Stimulated activated CD4-positive, alpha-beta T cell treated with anti-CD3 and anti-CD28 coated beads, Interleukin-4, amount 100 ng/mL, for 1 hour (primary cell): ENCODE data around the gene TMEM132C.
A peak's percentile ranks its signal among the peaks of the same experiment; 100 is the strongest.

Source experiments
- DNase-seq: peaks from one replicate; pipeline ENCODE4 v3.0.0-alpha.2; 2020

Gene TMEM132C

DNA sequence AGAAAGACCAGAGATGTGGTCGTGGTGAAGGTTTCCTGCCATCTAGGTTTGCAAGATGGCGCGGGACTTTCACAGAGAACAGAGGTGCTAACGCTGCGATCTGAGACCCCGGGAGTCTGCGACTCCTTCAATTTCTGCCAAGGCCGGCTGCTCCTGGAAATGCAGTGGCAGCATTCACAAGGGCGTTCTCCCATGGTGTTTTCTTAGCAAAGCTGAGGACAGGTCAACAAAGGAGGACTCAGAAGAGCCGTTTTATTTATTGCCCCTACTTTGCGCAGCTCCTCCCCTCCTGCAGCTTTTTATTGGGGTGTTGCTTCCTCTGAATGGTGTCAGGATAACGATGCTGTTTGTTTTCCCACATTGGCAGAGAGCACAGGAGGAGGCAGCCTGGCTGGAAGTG is 86.3 kb downstream of the TMEM132C start:
- DNase-seq, result no peak

DNA sequence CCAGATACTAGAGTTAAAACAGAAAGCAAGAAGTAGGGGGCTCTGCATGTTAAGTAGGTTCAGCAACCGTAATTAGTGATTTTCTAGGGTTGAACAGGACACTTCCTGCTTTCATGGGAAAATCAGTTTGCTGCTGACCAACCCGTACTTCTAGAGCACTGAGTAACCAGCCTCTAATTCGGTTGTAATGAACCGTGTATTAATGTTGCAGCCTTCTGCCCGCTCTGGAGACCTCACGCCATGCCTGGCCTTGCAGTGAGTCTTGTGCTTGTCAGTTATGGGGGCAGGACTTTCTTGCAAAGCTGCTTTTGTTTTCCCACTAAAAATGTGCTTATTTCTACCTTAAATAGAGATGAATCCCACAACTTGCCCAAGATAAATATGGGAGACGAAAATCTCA is 89.6 kb downstream of the TMEM132C start:
- DNase-seq, result no peak

DNA sequence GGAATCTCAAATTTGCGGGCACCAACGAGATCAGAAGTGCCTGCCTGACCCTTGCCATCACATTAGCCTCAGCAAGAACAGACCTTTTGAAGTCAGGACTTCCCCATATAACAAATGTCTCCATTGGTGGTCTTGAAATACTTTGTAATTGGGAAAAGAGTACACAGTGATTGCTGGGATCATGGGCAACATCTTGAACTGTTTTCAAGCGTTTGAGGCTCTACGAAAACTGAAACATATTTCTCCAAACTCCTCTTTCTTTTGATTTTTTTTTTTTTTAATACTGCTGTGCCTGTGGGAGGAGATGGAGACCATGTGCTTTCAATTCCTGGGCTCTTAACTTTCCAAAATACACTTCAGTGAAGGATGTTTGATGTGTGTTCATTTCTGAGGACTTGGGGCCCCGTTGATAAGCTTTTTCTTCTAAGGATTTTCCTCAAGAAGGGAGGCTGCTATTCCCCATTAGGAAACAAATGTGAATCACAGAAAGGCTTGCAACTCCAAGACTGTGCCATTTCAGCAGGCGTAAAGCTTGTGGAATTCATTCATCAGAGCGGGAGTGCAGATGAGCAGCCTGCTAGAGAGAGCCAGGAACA is 94.5 kb downstream of the TMEM132C start:
- no peak for DNase-seq

DNA sequence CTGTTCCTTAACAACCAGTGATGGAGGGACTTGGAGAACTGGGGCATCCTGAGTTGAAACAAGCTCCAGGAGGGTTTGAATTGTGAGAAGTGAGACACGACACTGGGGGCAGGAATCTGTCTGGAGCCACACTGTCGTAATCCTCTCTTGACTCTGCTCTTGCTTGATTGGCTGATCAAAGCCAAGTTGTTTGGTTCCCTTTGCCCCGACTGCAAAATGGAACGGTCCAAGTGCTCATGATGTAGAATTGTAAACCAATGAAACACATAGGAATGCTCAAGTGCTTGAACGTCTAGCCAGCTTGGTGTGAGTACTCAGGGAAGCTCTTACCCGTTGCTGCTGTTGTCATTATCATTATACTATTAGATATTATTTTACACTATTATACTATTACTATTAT is 98.1 kb downstream of the TMEM132C start:
- DNase-seq, result no peak

DNA sequence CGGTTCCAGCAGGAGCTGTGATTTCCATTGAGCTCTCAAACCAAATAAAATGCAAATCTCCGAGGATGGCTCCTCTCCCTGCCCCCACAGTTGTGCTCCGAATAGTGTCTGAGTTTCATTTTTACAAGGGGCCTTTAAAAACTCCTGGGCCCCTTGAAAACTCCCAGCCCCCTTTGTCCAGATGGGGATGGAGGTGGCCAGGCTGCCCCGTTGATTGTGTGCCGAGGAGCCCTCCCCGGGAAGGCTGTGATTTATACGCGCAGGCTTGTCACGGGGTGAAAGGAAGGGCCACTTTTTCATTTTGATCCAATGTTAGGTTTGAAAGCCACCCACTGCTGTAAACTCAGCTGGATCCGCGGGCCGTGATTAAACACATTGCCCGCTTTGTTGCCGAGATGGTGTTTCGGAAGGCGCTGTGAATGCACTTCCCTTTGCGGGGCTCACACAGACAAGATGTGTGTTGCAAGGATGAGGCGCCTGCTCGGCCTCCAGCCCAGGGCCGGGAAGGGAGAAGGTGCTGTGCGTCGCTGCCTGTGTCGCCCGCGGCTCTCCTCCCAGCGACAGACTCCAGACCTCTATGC is 98.8 kb downstream of the TMEM132C start:
- no peak for DNase-seq

DNA sequence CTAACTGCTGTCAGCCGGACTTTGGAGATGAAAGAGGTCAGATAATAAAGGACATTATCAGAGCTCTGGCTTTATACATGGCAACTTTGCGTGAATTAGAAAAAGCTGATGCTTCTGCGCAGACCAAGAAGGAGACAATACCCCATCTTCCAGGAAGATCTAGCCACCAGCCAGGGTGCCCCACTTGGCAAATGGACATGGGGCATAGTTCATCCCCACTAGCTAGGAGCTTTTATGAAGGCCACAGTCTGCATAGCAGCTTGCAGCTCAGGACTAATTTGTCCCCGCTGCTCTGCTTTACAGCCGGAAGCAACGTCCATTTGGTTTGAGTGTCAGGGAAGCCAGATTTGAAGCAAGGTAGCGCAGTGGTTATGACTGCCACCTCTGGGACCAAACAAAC is 101.0 kb downstream of the TMEM132C start:
- DNase-seq, result no peak

DNA sequence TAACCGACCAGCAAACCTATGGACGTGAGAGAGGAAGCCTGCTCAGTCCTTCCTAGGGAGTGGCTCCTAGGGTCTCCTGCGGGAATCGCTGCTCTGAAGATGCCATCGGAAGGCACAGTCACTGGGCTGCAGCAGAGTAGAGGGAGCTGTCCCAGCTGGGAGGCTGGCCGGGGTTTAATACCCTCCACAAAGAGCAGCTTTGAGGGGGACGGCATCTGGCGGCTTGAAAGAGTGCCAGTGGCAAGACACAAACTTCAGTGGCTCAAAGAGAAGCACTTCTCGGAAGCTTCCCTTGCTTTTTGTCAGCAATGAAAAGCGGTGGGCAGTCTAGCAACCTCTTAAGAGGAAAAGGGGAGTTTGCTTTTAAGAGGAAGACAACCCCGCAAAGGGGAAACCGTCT is 114.6 kb downstream of the TMEM132C start:
- no peak for DNase-seq

DNA sequence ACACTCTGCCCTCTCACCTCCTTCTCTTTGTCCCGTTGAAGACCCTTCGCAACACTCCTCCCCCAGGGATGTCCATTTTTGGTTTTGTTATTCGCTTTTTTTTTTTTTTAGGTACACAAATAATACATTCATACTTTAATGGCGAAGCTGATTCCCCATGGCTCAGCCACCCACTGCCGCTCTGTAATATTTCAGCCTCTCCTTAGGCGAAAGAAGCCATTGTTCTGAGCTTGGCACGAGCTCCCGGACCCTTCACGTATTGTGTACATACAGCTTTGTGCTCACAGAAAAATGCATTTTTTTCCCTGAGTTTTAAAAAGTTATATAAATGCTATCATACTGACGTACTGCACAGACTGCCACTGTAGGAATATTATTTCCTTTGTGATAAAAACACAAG is 115.0 kb downstream of the TMEM132C start:
- DNase-seq, result no peak

DNA sequence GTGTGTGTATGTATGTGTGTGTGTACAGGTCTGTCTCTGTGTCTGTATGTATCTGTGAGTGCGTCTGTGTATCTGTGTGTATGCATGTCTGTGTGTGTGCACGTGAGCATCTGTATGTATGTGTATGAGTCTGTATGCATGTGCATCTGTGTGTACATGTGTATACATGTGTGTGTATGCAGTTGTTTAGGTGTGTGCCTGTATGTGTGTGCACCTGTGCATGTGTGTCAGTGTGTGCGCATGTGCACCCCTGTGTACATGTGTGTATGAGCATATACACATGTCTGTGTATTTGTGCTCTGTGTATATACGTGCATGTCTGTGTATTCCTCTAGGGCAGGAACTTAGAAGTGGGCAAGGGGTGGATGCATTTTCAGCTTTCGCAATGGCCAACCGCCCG is 116.0 kb downstream of the TMEM132C start:
- no peak for DNase-seq

DNA sequence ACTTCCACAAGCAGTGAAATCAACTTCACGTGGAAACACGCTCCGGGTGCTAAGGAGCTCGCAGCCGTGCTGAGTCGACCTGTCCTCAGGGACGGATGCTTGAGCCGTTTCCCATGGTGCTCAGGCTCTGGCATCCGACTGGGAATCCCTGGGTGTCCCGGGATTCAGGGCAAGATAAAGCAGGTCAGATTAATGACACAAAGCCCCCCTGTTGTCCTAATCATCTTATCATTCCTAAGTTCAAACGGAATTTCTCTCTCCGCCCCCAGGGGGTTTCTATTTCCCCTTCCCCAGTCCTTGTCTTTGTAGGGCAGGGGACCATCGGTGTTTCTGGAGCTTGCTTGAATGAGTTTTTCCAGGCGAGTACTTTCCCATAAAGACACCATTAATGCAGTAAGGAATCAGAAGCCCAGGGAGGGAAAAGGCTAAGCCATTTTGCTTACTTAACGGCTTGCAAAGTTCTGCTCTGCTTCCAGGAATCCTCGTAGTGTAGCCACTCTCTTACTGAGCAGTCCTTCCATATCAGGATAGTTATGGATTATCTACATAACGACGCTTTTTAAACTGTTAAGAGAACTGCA is 116.5 kb downstream of the TMEM132C start:
- no peak for DNase-seq

DNA sequence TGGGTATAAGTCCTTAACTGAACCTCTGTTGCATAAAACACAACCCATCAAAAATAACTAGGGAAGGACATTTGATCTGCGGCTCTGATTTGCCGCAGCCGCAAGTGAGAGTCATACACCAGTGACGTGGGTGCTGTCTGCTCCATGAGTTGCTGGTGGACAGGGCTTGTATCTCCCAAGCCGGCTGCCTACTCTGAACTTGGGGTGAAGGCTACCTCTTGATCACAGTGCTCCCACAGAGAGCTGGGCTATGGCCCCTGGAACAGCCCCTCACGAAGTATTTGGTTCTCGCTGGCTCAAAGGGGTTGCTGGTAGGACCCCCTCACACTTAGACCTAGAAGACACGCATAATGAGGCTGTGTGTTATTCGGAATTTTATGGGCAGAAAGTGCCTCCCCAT is 118.8 kb downstream of the TMEM132C start:
- DNase-seq, result no peak

DNA sequence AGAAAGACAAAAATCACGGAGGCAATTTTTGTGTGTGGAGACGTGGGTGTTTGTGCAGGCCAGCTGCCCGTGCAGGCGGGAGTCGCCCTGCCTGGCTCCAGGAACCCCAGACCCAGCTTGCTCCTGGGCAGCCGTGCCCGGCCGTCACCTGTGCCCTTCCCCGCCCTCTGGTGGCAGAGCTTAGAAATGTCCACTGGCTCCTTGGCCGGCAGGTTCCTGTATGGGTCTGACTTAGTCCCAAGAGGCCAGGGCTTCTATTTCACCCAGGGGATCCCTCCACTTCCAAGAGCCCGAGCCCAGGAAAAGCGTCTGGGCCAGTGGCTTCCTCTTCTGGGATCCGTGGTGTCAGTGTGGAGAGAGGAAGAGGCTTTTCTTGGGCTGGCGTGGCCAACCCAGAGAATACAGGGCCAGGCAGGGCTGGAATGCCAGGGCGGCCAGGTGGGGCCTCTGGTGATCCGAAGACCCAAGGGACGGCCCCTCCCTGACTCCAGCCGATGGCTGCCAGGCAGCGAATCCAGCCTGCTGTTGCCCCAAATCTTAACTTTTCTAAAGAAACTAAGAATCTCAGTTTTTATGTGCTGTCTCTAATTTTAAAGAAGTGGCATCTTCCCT is 120.9 kb downstream of the TMEM132C start:
- DNase-seq, result peak; percentile 9

DNA sequence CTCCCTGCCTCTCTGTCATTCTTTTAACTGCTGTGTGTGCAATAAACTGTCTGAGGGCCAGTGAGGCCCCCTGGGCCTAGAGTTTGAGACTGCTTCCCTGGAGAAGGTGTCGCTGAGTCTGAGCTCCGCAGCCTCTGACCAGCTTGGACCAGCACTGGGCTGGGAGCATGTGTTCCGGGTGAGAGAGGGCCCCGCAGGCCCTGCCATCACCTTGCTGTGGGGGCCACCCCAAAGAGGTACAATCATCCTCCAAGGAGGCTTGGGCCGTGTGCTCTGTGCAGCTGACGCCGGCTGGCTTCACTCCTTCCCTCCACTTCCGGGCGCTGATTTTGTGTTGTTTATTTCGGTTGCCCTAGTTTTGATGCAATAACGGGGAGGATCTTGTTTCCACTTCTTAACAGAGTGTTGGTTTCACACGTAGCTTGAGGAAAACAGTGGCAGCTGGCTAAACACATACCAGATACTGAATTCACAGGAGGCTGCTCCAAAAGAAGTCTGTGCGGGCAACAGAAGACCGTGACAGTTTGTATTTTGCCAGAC is 121.6 kb downstream of the TMEM132C start:
- no peak for DNase-seq

DNA sequence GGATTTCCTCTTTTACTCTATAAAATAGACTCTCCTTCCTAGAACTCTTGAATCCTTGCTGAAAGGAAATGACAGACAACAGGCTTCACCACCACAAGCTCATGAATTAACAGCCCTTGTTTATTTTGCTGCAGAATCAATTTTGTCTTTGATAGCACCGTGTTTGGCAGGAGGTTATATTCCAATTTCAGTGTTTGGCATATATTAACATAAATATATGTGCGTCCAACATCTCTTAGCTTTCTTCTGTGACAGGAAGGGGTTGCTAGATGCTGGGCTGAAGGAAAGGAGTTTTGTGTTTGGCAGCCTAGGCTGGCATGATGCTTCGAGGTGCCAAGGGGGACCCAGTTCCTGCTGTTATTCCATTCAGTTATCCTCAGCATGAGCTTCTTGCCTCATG is 126.4 kb downstream of the TMEM132C start:
- no peak for DNase-seq

DNA sequence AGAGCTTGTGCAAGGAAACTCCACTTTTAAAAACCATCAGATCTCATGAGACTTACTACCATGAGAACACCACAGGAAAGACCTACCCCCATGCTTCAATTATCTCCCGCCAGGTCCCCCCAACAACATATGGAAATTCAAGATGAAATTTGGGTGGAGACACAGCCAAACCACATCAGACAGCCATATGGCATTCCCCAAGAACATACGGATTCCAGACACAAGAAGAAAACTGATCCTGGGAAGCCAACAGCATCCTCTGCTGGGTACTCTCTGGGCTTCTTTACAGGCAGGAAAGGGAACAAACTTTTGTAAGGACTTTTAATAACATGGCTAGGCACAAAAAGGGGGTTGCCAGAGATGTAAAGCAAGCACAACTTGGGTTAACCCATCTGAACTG is 127.2 kb downstream of the TMEM132C start:
- no peak for DNase-seq

DNA sequence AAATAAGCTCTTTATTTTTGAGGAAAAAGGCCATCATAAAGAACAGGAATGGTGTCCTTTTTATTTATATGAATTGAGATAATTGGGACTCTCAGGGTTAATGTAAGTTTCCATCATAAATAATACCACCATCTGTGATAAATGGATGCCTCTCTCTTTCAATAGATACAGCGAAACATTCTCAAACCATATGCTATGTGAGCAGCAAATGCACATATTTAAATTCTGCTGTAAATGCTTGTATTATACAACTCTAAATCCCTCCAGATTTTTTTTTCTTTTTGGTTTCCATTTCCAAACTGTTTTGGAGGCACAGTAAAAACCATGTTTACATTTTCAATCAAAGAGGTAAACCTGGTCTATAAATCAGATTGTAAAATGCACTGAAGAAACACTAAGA is 132.3 kb downstream of the TMEM132C start:
- DNase-seq, result no peak

DNA sequence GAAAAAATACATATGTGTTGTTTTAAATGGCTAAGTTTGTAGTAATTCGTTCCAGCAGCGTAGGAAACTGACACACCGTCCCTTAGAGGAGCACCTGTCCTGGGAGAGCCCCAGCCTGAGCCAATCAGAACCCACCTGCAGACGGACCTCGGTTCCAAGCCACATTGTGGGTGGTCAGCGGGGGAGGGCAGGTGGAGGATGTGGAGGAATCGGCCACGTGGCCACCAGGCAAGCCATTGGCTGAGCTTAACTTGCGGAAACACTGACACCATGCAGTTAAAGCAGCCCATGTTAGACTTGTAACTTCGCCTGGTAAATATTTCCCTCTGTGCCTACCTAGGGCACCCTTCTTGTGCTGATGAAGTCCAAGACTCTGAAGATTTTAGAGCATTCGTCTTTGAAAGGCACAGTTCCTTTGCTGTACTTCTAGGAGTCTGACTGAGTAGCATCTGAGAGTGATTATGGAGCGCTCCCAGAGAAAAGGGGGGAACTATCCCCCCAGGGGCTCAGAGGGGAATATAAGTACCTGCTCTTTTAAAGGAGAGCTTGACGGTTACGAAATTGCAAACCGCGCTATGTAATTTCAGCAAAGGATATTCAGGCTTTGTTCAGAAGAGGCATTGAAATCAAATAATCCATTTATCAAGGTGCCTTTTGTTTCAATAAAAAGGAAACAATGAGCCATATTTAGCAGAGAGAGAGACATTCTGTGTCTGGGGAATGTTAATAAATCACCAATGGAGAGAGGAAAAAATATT is 135.7 kb downstream of the TMEM132C start:
- no peak for DNase-seq

DNA sequence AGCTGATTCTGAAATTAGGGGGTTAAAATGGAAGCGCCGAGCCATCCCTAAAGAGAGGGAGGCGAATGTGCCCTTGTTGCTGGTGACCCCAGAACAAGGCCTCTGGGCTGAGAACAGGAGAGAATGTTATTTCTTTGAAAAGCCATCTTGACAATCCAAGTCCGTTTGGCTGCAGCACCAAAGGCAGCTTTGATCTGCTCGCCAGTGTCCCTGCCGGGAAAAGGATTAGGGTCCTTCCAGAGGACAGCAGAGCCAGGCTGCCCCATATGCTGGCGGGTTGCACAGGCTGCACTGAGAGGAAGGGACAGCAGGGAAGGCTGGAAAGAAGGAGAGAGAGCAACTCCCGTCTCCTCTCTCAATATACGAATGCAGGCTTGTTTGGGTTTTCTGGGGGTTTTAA is 141.7 kb downstream of the TMEM132C start:
- DNase-seq, result no peak

DNA sequence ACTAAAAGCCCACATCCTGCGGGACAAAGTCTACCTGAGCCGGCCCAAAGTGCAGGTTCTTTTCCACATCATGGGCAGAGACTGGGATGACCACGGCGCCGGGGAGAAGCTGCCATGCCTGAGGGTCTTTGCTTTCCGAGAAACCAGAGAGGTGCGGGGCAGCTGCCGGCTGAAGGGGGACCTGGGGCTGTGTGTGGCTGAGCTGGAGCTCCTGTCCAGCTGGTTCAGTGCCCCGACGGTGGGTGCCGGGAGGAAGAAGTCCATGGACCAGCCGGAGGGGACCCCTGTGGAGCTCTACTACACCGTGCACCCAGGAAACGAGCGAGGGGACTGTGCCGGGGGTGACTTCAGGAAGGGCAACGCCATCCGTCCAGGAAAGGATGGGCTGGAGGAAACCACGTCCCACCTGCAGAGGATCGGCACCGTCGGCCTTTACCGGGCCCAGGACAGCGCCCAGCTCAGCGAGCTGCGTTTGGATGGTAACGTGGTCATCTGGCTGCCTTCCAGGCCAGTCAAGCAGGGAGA is 148.1 kb downstream of the TMEM132C start:
- DNase-seq, result no peak

DNA sequence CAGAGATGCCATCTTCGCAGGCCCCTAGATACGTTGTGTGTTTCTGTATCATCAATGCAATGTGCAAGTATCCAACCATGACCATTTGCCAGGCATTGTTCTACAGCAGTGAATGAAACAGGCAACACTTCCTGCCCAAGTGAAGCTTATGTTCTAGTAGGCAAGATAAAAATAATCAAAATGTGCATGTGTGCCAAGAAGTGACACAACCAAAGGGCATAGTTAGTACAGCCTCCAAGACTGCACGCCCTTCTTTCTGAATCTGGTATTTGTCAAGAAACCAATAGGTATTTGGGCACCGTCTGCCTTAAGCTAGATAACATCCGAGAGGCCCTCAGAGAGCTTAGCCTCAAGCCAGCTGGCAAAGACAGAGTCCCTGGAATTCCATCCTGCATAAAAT is 152.0 kb downstream of the TMEM132C start:
- no peak for DNase-seq

DNA sequence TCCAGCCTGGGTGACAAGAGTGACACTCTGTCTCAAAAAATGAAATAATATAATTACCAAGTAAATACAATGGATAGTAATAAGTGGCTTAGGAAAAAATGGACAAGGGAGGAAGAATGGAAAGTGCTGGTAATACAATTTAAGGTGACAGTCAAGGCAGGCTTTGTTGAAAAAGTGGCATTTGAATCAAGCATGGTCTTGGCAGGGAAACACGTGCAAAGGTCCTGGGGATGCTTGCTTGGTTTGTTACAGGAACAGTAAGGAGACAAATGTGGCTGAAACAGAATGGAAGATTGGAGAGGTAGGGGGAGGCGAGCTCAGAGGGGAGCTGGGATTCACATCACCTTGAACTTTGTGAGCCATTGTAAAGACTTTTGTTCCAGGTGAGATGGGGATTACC is 153.2 kb downstream of the TMEM132C start:
- no peak for DNase-seq

DNA sequence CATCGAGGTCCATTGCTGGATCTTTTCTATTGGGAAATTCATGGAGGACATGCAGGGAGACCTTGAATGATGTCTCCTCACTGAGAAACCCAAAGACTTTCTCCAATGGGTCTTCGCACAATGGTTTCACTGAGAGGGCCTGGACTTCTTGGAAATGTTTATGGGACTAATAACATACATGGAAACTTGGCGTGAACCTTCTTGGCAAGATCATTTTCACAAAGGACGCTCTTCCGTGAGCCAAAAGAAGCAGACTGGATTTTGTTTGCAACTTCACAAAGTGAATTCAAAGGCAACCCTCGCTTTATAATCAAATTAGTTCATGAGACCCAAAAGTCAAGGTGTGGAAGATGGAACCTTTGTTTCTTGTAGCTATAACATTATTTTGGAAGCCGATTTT is 154.4 kb downstream of the TMEM132C start:
- DNase-seq, result no peak

DNA sequence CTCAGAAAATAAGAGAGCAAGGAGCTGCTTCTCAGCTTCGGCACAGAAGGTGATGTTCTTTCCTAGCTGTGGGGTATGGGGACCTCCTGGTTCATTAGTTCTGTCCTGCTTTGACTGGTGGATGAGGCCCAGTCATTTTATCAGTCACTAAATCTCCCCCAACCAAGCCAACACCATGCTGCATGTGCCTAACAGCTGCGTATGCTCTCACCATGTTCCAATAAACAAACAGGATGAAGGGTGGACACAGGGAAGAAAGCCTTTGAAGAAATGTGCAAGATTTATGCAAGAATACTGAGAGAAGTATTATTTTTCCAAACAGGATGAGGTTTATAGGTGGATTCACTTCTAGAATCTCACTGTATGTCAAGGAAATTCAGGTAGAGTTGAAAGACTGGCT is 156.2 kb downstream of the TMEM132C start:
- DNase-seq, result no peak
